Measurements from ENCODE around the gene PRIM1.

GRCh38 chr12:56722832-56723231 lies 29.3 kb downstream of the PRIM1 start:
- TF ChIP-seq, protein P1, sequence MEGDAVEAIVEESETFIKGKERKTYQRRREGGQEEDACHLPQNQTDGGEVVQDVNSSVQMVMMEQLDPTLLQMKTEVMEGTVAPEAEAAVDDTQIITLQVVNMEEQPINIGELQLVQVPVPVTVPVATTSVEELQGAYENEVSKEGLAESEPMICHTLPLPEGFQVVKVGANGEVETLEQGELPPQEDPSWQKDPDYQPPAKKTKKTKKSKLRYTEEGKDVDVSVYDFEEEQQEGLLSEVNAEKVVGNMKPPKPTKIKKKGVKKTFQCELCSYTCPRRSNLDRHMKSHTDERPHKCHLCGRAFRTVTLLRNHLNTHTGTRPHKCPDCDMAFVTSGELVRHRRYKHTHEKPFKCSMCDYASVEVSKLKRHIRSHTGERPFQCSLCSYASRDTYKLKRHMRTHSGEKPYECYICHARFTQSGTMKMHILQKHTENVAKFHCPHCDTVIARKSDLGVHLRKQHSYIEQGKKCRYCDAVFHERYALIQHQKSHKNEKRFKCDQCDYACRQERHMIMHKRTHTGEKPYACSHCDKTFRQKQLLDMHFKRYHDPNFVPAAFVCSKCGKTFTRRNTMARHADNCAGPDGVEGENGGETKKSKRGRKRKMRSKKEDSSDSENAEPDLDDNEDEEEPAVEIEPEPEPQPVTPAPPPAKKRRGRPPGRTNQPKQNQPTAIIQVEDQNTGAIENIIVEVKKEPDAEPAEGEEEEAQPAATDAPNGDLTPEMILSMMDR (IDR thresholded peaks at IDR 0.05), result no peak
- TF ChIP-seq POLR2A (IDR thresholded peaks at IDR 0.05), result no peak

Measured in right lobe of liver (tissue), 4 donors.